Suprapubic skin (tissue), 4 donors: ENCODE measurements around the gene SULT1A1. TPM values are rescaled to one million over a fixed set of nuclear protein-coding genes. Genes with fewer than 3 reads are reported as not detected.
"Not testable (repeated sequence)": the region's sequence is repeated elsewhere in the genome, so short reads cannot be mapped to it uniquely, and the experiment has no call there.

Experiments
- DNase-seq, 2 donors: peaks; one replicate each; pipeline ENCODE4 v3.0.0-alpha.2; 2019; ENCODE audit warnings: low spot score in 2 of 2
- H3K27ac ChIP-seq: fragments of 200-600 bp; sonication (generic); one replicate; pipeline ENCODE4 v1.5.1; 2019
- H3K27me3 ChIP-seq: fragments of 200-600 bp; sonication (generic); one replicate; pipeline ENCODE4 v1.5.1; 2019
- H3K36me3 ChIP-seq: fragments of 200-600 bp; sonication (generic); one replicate; pipeline ENCODE4 v1.5.1; 2019
- H3K4me1 ChIP-seq: fragments of 200-600 bp; sonication (generic); one replicate; pipeline ENCODE4 v1.5.1; 2019
- H3K4me3 ChIP-seq: fragments of 200-600 bp; sonication (generic); one replicate; pipeline ENCODE4 v1.5.1; 2019; ENCODE audit warnings: mild to moderate bottlenecking
- H3K9me3 ChIP-seq: fragments of 200-600 bp; sonication (generic); one replicate; pipeline ENCODE4 v1.5.1; 2019
- EP300 ChIP-seq: sonication (generic); formaldehyde crosslinking; IDR thresholded peaks from one replicate; pipeline ENCODE4 v1.6.1; 2017; ENCODE audit warnings: antibody characterized with exemption
- POLR2A ChIP-seq, 2 donors: fragments of 450-650 bp; IDR thresholded peaks; one replicate each; pipeline ENCODE4 v1.6.1; 2017; ENCODE audit warnings: antibody characterized with exemption in 2 of 2, mild to moderate bottlenecking in 2 of 2, moderate library complexity in 2 of 2
- POLR2AphosphoS5 ChIP-seq, 3 donors: sonication (generic); formaldehyde crosslinking; IDR thresholded peaks; one replicate each; pipeline ENCODE4 v1.6.1; 2017; ENCODE audit warnings: antibody characterized with exemption in 3 of 3
- WGBS: methylation state at CpG from one replicate; pipeline ENCODE4 v1.1.5; 2018; 5-methylcytosine and 5-hydroxymethylcytosine counted together
- total RNA-seq, 4 donors: library from RNA; depleted of rRNA; stranded (reverse); fragments of >200 nt; gene quantifications; one replicate each; pipeline ENCODE4 v1.1.0, GENCODE V29; 2016
- TF ChIP-seq, protein P1 (sequence below), 2 donors: fragments of 200-600 bp in 1 of 2; fragments of 450-650 bp in 1 of 2; sonication (generic) in 1 of 2; IDR thresholded peaks; one replicate each; pipeline ENCODE4 v1.5.1; 2016 to 2019; ENCODE audit warnings: antibody characterized with exemption in 2 of 2, mild to moderate bottlenecking in 1 of 2, moderate library complexity in 1 of 2

The SULT1A1 gene
- total RNA-seq, 4 donors from 2014 or later, result 1.1 to 9.4 (median 2.6) TPM

- no peak overlapping the region for H3K27ac ChIP-seq
These were observed 11.8 kb upstream of the SULT1A1 start for GRCh38 chr16:28621481-28622155.

GRCh38 chr16:28620316-28620715 lies 10.5 kb upstream of the SULT1A1 start:
- DNase-seq, H3K27me3 ChIP-seq, H3K27ac ChIP-seq, H3K36me3 ChIP-seq, H3K4me3 ChIP-seq, H3K9me3 ChIP-seq: not testable (repeated sequence)
- peaks cover 11% of the 10 kb centered on the region for H3K4me1 ChIP-seq
- WGBS, result 78% methylated on average over 1 of the region's 1 CpG

More at GRCh38 chr16:28621481-28622155, 11.8 kb upstream of the SULT1A1 start:
- Histone ChIP-seq H3K4me1 (peaks cover 11% of the 10 kb centered on the region), H3K27me3 (no peaks in the 10 kb centered on the region), H3K36me3 (no peaks in the 10 kb centered on the region), H3K4me3 (no peak overlapping the region), H3K9me3 (no peaks in the 10 kb centered on the region)
- DNase-seq, result no peak
- 76% methylated on average over 7 of the region's 7 CpGs for WGBS
- TF ChIP-seq EP300 (no peak), POLR2AphosphoS5 (IDR thresholded peaks at IDR 0.05) (no peak), POLR2A (IDR thresholded peaks at IDR 0.05) (no peak)
- TF ChIP-seq, protein P1, sequence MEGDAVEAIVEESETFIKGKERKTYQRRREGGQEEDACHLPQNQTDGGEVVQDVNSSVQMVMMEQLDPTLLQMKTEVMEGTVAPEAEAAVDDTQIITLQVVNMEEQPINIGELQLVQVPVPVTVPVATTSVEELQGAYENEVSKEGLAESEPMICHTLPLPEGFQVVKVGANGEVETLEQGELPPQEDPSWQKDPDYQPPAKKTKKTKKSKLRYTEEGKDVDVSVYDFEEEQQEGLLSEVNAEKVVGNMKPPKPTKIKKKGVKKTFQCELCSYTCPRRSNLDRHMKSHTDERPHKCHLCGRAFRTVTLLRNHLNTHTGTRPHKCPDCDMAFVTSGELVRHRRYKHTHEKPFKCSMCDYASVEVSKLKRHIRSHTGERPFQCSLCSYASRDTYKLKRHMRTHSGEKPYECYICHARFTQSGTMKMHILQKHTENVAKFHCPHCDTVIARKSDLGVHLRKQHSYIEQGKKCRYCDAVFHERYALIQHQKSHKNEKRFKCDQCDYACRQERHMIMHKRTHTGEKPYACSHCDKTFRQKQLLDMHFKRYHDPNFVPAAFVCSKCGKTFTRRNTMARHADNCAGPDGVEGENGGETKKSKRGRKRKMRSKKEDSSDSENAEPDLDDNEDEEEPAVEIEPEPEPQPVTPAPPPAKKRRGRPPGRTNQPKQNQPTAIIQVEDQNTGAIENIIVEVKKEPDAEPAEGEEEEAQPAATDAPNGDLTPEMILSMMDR (IDR thresholded peaks at IDR 0.05), result no peak

- no peaks in the 10 kb centered on the region for H3K9me3 ChIP-seq
- DNase-seq, result no peak
- H3K4me3 ChIP-seq, result no peak overlapping the region
- H3K27me3 ChIP-seq, result no peaks in the 10 kb centered on the region
- no peak overlapping the region for H3K27ac ChIP-seq
- 66% methylated on average over 4 of the region's 4 CpGs for WGBS
- no peaks in the 10 kb centered on the region for H3K36me3 ChIP-seq
- no peak for TF ChIP-seq POLR2A (IDR thresholded peaks at IDR 0.05)
- TF ChIP-seq, protein P1 (IDR thresholded peaks at IDR 0.05), result no peak
- TF ChIP-seq POLR2AphosphoS5 (IDR thresholded peaks at IDR 0.05), result no peak
- no peak for TF ChIP-seq EP300
- peaks cover 2% of the 10 kb centered on the region for H3K4me1 ChIP-seq
These were observed 8.0 kb upstream of the SULT1A1 start for GRCh38 chr16:28617874-28618273.

DNA sequence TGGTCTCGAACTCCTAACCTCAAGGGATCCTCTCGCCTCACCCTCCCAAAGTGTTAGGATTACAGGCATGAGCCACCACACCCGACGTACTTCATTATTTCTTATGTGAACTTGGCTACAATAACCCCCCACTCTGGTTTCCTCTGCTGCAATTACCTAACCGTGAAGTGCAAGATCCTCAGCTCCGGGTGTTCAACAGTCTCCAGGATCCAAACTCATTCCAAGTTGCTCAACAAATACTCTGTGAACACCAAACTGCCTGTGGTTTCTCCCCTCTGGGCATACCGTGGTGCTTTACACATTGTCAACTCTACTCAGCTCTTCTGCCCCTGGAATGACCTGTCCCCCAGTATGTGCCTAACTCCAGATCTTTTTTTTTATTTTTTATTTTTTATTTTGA lies 6.8 kb upstream of the SULT1A1 start:
- H3K27me3 ChIP-seq, result no peaks in the 10 kb centered on the region
- H3K4me1 ChIP-seq, result no peaks in the 10 kb centered on the region
- H3K36me3 ChIP-seq, result no peaks in the 10 kb centered on the region
- no peak for DNase-seq
- H3K9me3 ChIP-seq, result no peaks in the 10 kb centered on the region
- no peak overlapping the region for H3K27ac ChIP-seq
- WGBS, result 70% methylated on average over 7 of the region's 7 CpGs
- no peak overlapping the region for H3K4me3 ChIP-seq
- no peak for TF ChIP-seq EP300
- no peak for TF ChIP-seq POLR2A (IDR thresholded peaks at IDR 0.05)
- TF ChIP-seq POLR2AphosphoS5 (IDR thresholded peaks at IDR 0.05), result no peak
- TF ChIP-seq, protein P1 (IDR thresholded peaks at IDR 0.05), result no peak

DNA sequence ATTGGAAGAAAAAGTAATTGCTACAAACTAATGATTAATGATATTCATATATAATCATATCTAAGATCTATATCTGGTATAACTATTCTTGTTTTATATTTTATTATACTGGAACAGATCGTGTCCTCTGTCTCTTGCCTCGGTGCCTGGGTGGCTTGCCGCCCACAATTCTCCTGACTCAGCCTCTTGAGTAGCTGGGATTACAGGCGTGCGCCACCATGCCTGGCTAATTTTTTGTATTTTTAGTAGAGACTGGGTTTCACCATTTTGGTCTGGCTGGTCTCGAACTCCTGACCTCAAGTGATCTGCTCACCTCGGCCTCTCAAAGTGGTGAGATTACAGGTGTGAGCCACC lies 6.4 kb upstream of the SULT1A1 start:
- not testable (repeated sequence) for H3K9me3 ChIP-seq, H3K4me3 ChIP-seq, DNase-seq, H3K36me3 ChIP-seq, H3K27me3 ChIP-seq, H3K27ac ChIP-seq, H3K4me1 ChIP-seq
- 73% methylated on average over 7 of the region's 7 CpGs for WGBS

DNA sequence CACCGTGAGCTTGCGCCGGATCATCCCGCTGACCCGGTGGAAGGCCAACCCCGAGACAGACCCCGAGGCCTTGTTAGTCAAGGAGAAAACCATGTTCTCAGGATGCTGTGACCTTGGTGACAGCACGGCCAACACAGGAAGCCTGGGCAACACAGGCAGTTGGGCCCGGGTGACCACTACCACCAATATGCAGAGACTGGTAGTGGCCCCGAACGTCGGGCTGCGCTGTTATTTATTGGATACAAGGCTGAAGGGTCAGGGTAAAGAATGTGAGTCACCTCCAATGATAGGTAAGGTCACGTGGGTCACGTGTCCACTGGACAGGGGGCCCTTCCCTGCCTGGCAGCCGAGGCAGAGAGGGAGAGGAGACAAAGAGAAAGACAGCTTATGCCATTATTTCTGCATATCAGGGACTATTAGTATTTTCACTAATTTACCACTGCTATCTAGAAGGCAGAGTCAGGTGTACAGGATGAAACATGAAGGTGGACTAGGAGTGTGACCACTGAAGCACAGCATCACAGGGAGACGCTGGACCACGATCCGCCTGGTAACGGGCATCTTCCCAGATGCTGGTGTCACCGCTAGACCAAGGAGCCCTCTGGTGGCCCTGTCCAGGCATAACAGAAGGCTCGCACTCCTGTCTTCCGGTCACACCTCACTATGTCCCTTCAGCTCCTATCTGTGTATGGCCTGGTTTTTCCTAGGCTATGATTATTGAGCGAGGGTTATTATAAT lies 5.8 kb upstream of the SULT1A1 start:
- TF ChIP-seq, protein P1 (IDR thresholded peaks at IDR 0.05), result peak; percentile 42 to 69
- DNase-seq, H3K9me3 ChIP-seq, H3K27me3 ChIP-seq, H3K27ac ChIP-seq, H3K36me3 ChIP-seq, H3K4me1 ChIP-seq, H3K4me3 ChIP-seq: not testable (repeated sequence)
- 10% methylated on average over 8 of the region's 24 CpGs for WGBS

- H3K4me1 ChIP-seq, result peaks cover 14% of the 10 kb centered on the region
- not testable (repeated sequence) for DNase-seq, H3K27me3 ChIP-seq, H3K4me3 ChIP-seq, H3K36me3 ChIP-seq, H3K27ac ChIP-seq, H3K9me3 ChIP-seq
- WGBS, result 79% methylated on average over 14 of the region's 16 CpGs
These were observed 4.7 kb upstream of the SULT1A1 start for GRCh38 chr16:28614561-28614960.

- not testable (repeated sequence) for H3K27me3 ChIP-seq, H3K27ac ChIP-seq, H3K9me3 ChIP-seq, H3K4me3 ChIP-seq, DNase-seq, H3K36me3 ChIP-seq
- WGBS, result no CpG with 5 or more reads among the region's 26 CpGs
- H3K4me1 ChIP-seq, result peaks cover 19% of the 10 kb centered on the region
These were observed 4.1 kb upstream of the SULT1A1 start for GRCh38 chr16:28613912-28614311.
